CD14-positive monocyte (primary cell): ENCODE results near the gene MACF1. TPM values are rescaled to one million over a fixed set of nuclear protein-coding genes. Genes with fewer than 3 reads are reported as not detected.

ENCODE experiments used
- DNase-seq, 3 donors: peaks; one replicate each; pipeline ENCODE4 v3.0.0-alpha.2; 2011 to 2022
- H2AFZ ChIP-seq: 2 replicates; pipeline ENCODE4 v1.6.0; 2012; ENCODE audit warnings: mild to moderate bottlenecking, low read depth, low read length, inconsistent platforms; ENCODE audit not compliant: insufficient read depth, poor library complexity, severe bottlenecking
- H3K27ac ChIP-seq, 2 donors: 1 replicate in 1 of 2; 2 replicates in 1 of 2; pipeline ENCODE4 v1.5.1; 2012 to 2013; ENCODE audit warnings: low read length in 2 of 2, control low read depth in 1 of 2, inconsistent platforms in 1 of 2, low read depth in 1 of 2, mild to moderate bottlenecking in 1 of 2
- H3K27me3 ChIP-seq, 2 donors: one replicate each; pipeline versions ENCODE4 v1.6.0 to v1.6.1; 2011 to 2013; ENCODE audit warnings: low read length in 2 of 2; ENCODE audit not compliant: control insufficient read depth in 2 of 2, insufficient read depth in 2 of 2
- H3K36me3 ChIP-seq, 2 donors: replicated peaks in 1 of 2; 1 replicate in 1 of 2; 2 replicates in 1 of 2; pipeline versions ENCODE4 v1.5.1 to v1.6.1; 2012 to 2013; ENCODE audit warnings: low read length in 2 of 2, control low read depth in 1 of 2, inconsistent platforms in 1 of 2, mild to moderate bottlenecking in 1 of 2; ENCODE audit not compliant: insufficient read depth in 2 of 2, control insufficient read depth in 1 of 2
- H3K4me1 ChIP-seq, 2 donors: 1 replicate in 1 of 2; 2 replicates in 1 of 2; pipeline versions ENCODE4 v1.5.1 to v1.6.1; 2012 to 2013; ENCODE audit warnings: low read length in 2 of 2, control low read depth in 1 of 2, inconsistent platforms in 1 of 2, mild to moderate bottlenecking in 1 of 2, moderate library complexity in 1 of 2; ENCODE audit not compliant: insufficient read depth in 2 of 2, control insufficient read depth in 1 of 2
- H3K4me2 ChIP-seq: replicated peaks from 2 replicates; pipeline ENCODE3; 2012; ENCODE audit warnings: low read length, moderate library complexity, mild to moderate bottlenecking; ENCODE audit not compliant: poor library complexity, severe bottlenecking; ENCODE audit errors: extremely low read depth
- H3K4me3 ChIP-seq, 3 experiments: fragments of 200-600 bp in 1 of 3; sonication (generic) in 1 of 3; replicated peaks in 1 of 3; 1 replicate in 2 of 3; 2 replicates in 1 of 3; pipeline ENCODE4 v1.5.1; 2011 to 2013; ENCODE audit warnings: low read length in 3 of 3, mild to moderate bottlenecking in 3 of 3, control low read depth in 2 of 3, low read depth in 2 of 3, inconsistent platforms in 1 of 3, moderate library complexity in 1 of 3
- H3K79me2 ChIP-seq: 2 replicates; pipeline ENCODE4 v1.6.0; 2012; ENCODE audit warnings: mild to moderate bottlenecking, control low read depth, inconsistent platforms, low read length, moderate library complexity; ENCODE audit not compliant: insufficient read depth
- H3K9ac ChIP-seq: 2 replicates; pipeline ENCODE4 v1.6.0; 2017; ENCODE audit warnings: low read length, mild to moderate bottlenecking; ENCODE audit not compliant: insufficient read depth, poor library complexity, severe bottlenecking
- H3K9me3 ChIP-seq, 2 donors: replicated peaks in 1 of 2; 1 replicate in 1 of 2; 2 replicates in 1 of 2; pipeline versions ENCODE4 v1.5.1 to v1.6.1; 2012 to 2013; ENCODE audit warnings: low read length in 2 of 2, control low read depth in 1 of 2; ENCODE audit not compliant: control insufficient read depth in 1 of 2, insufficient read depth in 1 of 2
- H4K20me1 ChIP-seq: 2 replicates; pipeline ENCODE4 v1.6.0; 2012; ENCODE audit warnings: mild to moderate bottlenecking, low read length, control low read depth, moderate library complexity; ENCODE audit not compliant: insufficient read depth
- H3K27ac Mint-ChIP-seq, 7 donors: one replicate each; pipeline ENCODE4 v1.8.0; 2020; ENCODE audit warnings: mild to moderate bottlenecking in 7 of 7, mixed read lengths in 7 of 7, moderate library complexity in 6 of 7, inconsistent platforms in 2 of 7
- H3K27me3 Mint-ChIP-seq, 3 donors: one replicate each; pipeline ENCODE4 v1.8.0; 2021 to 2022; ENCODE audit warnings: low read depth in 3 of 3, mild to moderate bottlenecking in 3 of 3, mixed read lengths in 3 of 3, moderate library complexity in 3 of 3, inconsistent platforms in 1 of 3
- H3K36me3 Mint-ChIP-seq, 2 donors: one replicate each; pipeline ENCODE4 v1.8.0; 2020; ENCODE audit warnings: mixed read lengths in 2 of 2, inconsistent platforms in 1 of 2, mild to moderate bottlenecking in 1 of 2
- H3K4me1 Mint-ChIP-seq: one replicate; pipeline ENCODE4 v1.8.0; 2020; ENCODE audit warnings: mild to moderate bottlenecking, mixed read lengths
- H3K4me3 Mint-ChIP-seq, 2 donors: one replicate each; pipeline ENCODE4 v1.8.0; 2020; ENCODE audit warnings: mild to moderate bottlenecking in 2 of 2, mixed read lengths in 2 of 2, moderate library complexity in 1 of 2
- H3K9me3 Mint-ChIP-seq, 7 donors: one replicate each; pipeline ENCODE4 v1.8.0; 2020 to 2022; ENCODE audit warnings: mixed read lengths in 7 of 7, mild to moderate bottlenecking in 6 of 7, moderate library complexity in 6 of 7, inconsistent platforms in 2 of 7
- CTCF ChIP-seq: fragments of 200-600 bp; IDR thresholded peaks from one replicate; pipeline ENCODE4 v1.8.0; 2022; ENCODE audit warnings: antibody characterized with exemption, mild to moderate bottlenecking
- WGBS: methylation state at CpG from one replicate; pipeline ENCODE4 v1.1.5; 2013; ENCODE audit warnings: missing lambda C conversion rate; ENCODE audit not compliant: insufficient coverage; 5-methylcytosine and 5-hydroxymethylcytosine counted together
- intact Hi-C, 2 donors: fragments of 100-400 bp; cut with micrococcal nuclease; formaldehyde crosslinking; loops; one replicate each; pipeline versions ENCODE4 v1.15.0 to v1.15.1; 2023
- polyA plus RNA-seq, 3 donors: library from polyadenylated mRNA; depleted of rRNA in 1 of 3; unstranded in 2 of 3; stranded (reverse) in 1 of 3; fragments of 300-500 nt in 2 of 3; fragments of >200 nt in 1 of 3; fragmentation: Illumina TruSeq in 2 of 3; gene quantifications; 1 replicate in 2 of 3; 2 replicates in 1 of 3; pipeline ENCODE4 v1.2.3, GENCODE V29; 2012 to 2021

Gene MACF1
- polyA plus RNA-seq, 3 donors, result 3.4 to 36.8 (median 4.5) TPM

DNA sequence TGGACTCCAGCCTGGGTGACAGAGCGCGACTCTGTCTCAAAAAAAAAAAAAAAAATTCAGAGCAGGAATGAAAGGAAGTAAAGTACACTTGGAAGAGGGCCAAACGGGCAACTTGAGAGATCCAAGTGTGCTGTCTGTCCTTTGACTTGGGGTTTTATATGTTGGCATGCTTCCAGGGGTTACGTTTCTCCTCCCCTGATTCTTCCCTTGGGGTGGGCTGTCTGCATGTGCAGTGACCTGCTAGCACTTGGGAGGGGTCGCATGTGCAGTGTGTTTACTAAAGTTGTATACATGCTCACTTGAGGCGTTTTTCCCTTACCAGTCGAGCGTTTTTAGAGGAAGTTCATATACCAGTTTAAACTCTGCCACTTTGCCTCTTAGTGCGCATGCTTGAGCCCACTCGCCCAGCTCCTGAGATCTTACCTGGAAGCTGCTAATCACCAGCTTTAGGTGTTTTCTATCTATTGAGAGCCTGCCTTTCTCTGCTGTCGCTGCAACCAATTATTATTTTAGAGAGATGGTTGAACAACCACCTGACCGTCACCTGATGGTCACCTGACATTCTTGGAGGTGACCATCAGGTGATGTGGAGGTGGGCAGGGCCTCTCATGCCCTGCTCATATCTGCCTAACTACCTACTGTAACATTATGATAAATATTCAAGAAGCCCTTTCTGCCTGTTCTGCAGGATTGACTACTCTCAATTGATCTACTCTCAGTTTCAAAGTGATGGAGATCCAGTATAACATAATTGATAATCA, 140.1 kb downstream of the MACF1 start:
- H3K9ac ChIP-seq, result no peak overlapping the region
- WGBS, result 48% methylated on average over 7 of the region's 12 CpGs

GRCh38 chr1:39346872-39347271, 142.4 kb downstream of the MACF1 start:
- Mint-ChIP-seq H3K27me3 (no peaks in the 10 kb centered on the region), H3K9me3 (no peaks in the 10 kb centered on the region), H3K4me1 (no peaks in the 10 kb centered on the region), H3K4me3 (no peak overlapping the region), H3K27ac (no peak overlapping the region), H3K36me3 (peaks cover 76 to 98% of the 10 kb centered on the region in 2 donors)
- no peak overlapping the region for H3K4me3 ChIP-seq
- no peaks in the 10 kb centered on the region for H3K27me3 ChIP-seq
- H3K9me3 ChIP-seq, result no peaks in the 10 kb centered on the region
- H3K4me1 ChIP-seq, result no peaks in the 10 kb centered on the region
- no peak for DNase-seq
- peaks cover 76 to 98% of the 10 kb centered on the region in 2 donors for H3K36me3 ChIP-seq
- no peak overlapping the region for H3K4me2 ChIP-seq
- no peak for TF ChIP-seq CTCF
- no peak overlapping the region for H3K9ac ChIP-seq
- no peak overlapping the region for H2AFZ ChIP-seq
- no peak overlapping the region for H3K27ac ChIP-seq
- no peaks in the 10 kb centered on the region for H4K20me1 ChIP-seq
- WGBS, result 50% methylated on average over 2 of the region's 2 CpGs
- intact Hi-C loops, result no loop called here
- H3K79me2 ChIP-seq, result no peaks in the 10 kb centered on the region

More for the DNA sequence above, 140.1 kb downstream of the MACF1 start:
- no peak overlapping the region for H2AFZ ChIP-seq
- H3K27me3 ChIP-seq, result no peaks in the 10 kb centered on the region
- intact Hi-C loops, result no loop called here
- H3K4me1 ChIP-seq, result no peaks in the 10 kb centered on the region
- Mint-ChIP-seq H3K27me3 (no peaks in the 10 kb centered on the region), H3K4me1 (no peaks in the 10 kb centered on the region), H3K27ac (peak overlapping the region in 2 of 7 donors; percentile 40 to 65), H3K36me3 (peaks cover 74 to 98% of the 10 kb centered on the region in 2 donors), H3K4me3 (no peak overlapping the region), H3K9me3 (no peaks in the 10 kb centered on the region)
- H3K27ac ChIP-seq, result no peak overlapping the region
- no peaks in the 10 kb centered on the region for H3K79me2 ChIP-seq
- H3K36me3 ChIP-seq, result peaks cover 76 to 98% of the 10 kb centered on the region in 2 donors
- H4K20me1 ChIP-seq, result no peaks in the 10 kb centered on the region
- no peaks in the 10 kb centered on the region for H3K9me3 ChIP-seq
- no peak for DNase-seq
- TF ChIP-seq CTCF, result no peak
- H3K4me2 ChIP-seq, result no peak overlapping the region
- no peak overlapping the region for H3K4me3 ChIP-seq
